GM21717 (cell line): ENCODE data around the gene BPIFA3.

ENCODE experiments used
- ATAC-seq: cut with Tn5 transposase; IDR thresholded peaks from one replicate; pipeline ENCODE4 v1.9.1; 2021; ENCODE audit warnings: mild to moderate bottlenecking, moderate library complexity; ENCODE audit not compliant: unreplicated experiment

Gene BPIFA3

GRCh38 chr20:33259371-33259770, 42.2 kb downstream of the BPIFA3 start:
- ATAC-seq, result no peak

- ATAC-seq, result no peak
Observed at GRCh38 chr20:33261465-33261864, 44.3 kb downstream of the BPIFA3 start.

DNA sequence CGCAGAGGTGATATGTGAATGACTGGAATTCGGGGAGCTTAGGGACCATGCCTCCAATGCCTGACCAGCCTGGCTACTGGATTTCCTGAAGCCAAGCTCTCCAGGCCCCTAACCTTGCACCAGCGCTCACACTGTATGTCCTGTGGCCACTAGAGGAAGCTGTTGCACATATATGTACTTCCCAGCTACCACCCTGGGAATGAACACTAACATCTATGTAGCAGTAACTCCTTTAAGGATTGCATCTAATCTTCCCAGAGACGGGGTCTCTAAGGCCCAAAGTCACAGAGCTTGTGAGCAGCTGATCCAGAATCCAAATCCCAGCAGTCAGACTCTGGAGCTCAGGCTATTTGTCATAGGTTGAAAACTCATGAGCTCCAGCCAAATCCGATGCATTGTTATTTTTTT, 45.5 kb downstream of the BPIFA3 start:
- ATAC-seq, result no peak

DNA sequence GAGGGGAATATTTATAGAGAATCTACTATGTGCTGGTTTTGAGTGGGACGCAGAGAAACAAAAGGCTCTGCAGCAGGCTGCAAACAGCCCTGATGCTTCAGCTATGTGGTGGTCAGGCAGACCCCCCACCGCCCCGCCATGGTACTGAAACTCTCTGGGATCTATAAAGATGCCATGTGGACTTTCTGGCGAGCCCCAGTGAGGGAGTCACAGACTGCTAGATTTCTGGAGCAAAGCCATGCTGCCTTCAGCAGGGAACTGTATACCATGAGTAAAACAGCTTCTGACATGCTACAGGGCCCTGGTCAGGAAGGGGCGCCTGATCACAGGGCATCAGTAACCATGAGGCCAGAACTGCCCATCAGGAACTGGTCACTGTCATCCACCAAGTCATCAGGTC, 46.6 kb downstream of the BPIFA3 start:
- ATAC-seq, result no peak

- ATAC-seq, result no peak
Observed at GRCh38 chr20:33267701-33268100, 50.5 kb downstream of the BPIFA3 start.

GRCh38 chr20:33272155-33272873, 55.2 kb downstream of the BPIFA3 start:
- ATAC-seq, result no peak

DNA sequence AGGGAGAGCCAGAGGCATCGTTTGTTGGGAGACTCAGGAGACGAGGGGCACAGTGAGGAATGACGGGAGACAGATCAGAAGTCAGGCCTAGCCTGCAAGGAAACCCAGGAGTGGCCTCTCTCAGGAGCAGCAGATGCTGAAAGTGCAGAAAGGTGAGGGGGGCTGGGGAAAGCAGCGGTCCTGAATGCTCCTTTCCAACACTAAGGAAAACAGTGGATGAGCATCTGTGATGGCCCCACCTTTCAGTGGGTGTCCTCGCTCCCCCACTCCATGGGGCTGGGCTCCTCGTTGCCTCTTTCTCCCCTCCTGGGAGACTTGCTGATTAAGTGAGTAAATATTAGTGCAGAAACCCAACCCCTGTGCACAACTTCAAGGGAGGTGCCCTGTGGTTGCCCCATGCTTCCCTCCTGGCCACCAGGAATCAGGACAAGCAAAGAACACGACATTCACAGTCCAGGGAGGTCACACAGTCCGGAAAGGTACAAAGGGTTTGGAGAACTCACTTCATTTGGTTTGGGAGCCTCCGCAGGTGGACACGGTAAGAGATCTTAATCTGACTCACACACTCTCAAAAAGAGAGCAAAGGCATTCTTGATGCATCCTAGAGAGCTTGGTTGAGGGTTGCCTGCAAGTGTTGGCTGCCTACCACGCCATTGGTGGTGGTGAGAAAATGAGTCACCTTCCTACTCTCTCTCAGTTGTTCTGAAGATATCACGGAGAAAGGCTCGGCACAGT, 56.1 kb downstream of the BPIFA3 start:
- no peak for ATAC-seq

GRCh38 chr20:33275215-33275614, 58.1 kb downstream of the BPIFA3 start:
- ATAC-seq, result no peak

GRCh38 chr20:33275871-33276270, 58.7 kb downstream of the BPIFA3 start:
- no peak for ATAC-seq

GRCh38 chr20:33276303-33277113, 59.4 kb downstream of the BPIFA3 start:
- no peak for ATAC-seq
